Tibial nerve (tissue), 4 donors: ENCODE measurements around the gene SLC2A3.

Experiments
- CTCF ChIP-seq, 5 experiments: fragments of 200-600 bp in 3 of 5; fragments of 450-650 bp in 2 of 5; sonication (generic) in 3 of 5; IDR thresholded peaks; one replicate each; pipeline ENCODE4 v1.5.1; 2016 to 2019; ENCODE audit warnings: antibody characterized with exemption in 5 of 5, mild to moderate bottlenecking in 3 of 5, moderate library complexity in 2 of 5
- EP300 ChIP-seq, 2 donors: sonication (generic); formaldehyde crosslinking; IDR thresholded peaks; one replicate each; pipeline ENCODE4 v1.6.1; 2017; ENCODE audit warnings: antibody characterized with exemption in 2 of 2, mild to moderate bottlenecking in 1 of 2
- POLR2A ChIP-seq, 2 donors: fragments of 450-650 bp; IDR thresholded peaks; one replicate each; pipeline ENCODE4 v1.6.1; 2017; ENCODE audit warnings: antibody characterized with exemption in 2 of 2, mild to moderate bottlenecking in 2 of 2, moderate library complexity in 2 of 2

GRCh38 chr12:7892186-7892980 is 43.6 kb downstream of the SLC2A3 start:
- TF ChIP-seq CTCF (IDR thresholded peaks at IDR 0.05) (no peak), EP300 (IDR thresholded peaks at IDR 0.05) (no peak), POLR2A (IDR thresholded peaks at IDR 0.05) (no peak)
